Activated CD8-positive, alpha-beta memory T cell treated with anti-CD3 and anti-CD28 coated beads for 24 hours (primary cell): Measurements from ENCODE around the gene ZNF148.

ENCODE experiments used
- DNase-seq: peaks from one replicate; pipeline ENCODE4 v3.0.0-alpha.2; 2020

ZNF148 gene

DNA sequence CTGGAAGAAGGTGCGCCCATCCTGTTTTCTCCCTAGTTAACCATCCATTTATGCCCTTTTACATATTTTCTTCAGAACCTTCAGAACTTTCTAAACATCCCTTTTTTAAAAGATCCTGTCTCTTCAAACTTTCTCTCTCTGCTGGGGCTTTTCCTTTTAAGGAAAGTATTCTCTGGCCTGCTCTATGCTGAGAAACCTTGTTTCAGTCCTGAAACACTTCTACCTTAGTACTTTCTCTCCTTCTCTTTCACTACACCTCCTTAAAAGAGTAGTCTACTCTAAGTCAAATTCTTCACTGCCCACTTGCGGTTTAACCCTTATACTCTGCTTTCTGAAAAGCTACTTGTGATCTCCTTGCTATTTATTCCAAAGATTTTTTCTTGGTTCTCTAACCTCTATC is 97.0 kb downstream of the ZNF148 start:
- no peak for DNase-seq

DNA sequence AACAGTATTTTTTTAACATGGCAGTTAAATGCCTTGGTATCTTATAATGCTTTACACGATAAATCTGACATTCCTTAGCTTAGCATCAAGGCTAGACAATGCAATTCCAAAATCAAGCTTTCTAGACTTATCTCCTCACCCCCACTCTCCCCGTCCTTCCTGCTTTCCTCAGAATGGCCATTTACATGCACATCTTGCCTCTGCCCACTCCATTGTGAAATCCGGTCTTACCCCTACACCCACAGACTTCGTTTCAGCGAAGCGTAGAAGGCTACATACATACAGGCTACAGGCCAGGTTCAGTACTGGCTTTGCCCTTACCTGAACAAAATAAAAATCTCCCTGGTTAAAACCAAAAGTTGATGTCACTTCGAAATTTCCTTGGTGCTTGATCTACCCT is 104.0 kb downstream of the ZNF148 start:
- DNase-seq = no peak

- no peak for DNase-seq
Observed at GRCh38 chr3:125267460-125267859, 107.7 kb downstream of the ZNF148 start.

DNA sequence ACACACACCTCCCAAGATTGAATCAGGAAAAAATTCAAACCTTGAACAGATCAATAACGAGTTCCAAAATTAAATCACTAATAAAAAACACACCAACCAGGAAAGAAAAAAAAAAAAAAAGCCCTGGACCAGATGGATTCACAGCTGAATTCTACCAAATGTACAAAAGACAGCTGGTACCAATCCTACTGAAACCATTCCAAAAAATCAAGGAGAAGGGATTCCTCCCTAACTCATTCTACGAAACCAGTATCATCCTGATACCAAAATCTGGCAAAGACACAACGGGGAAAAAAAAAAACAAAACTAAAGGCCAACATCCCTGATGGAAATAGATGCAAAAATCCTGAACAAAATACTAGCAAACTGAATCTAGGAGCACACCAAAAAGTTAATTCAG is 108.2 kb downstream of the ZNF148 start:
- DNase-seq = no peak

DNA sequence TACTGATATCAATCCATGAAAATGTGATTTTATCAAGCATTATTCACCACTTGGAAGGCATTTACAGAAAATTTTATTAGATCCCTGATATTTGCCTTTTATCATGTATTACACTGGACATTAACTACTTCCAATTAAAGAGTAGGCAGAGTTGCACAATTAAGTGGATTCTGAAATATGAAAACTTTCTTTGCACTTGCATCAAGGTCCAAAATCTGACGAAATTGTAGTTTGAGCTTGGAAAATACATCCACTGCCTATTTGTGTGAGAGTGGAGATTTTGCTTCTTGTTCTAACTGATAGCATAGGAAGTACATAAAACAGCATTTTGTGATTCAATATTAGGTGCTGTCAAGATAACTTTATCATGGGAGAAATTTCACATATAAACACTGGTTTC is 113.0 kb downstream of the ZNF148 start:
- DNase-seq = no peak

- DNase-seq = no peak
Observed at GRCh38 chr3:125261031-125261430, 114.1 kb downstream of the ZNF148 start.

DNA sequence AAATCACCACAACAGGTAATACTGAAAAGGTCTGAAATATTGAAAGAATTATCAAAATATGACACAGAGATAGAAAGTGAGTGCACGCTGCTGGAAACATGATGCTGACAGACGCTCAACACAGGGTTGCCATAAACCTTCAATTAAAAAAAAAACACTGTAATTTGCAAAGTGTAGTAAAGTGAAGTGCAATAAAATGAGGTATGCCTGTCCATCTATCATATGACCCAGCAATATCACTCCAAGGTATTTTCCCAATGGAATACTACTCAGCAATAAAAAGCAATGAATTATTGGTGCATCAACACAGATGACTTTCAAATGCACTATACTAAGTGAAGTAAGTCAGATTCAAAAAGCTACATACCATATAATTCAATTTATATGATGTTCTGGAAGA is 115.0 kb downstream of the ZNF148 start:
- DNase-seq = no peak

DNA sequence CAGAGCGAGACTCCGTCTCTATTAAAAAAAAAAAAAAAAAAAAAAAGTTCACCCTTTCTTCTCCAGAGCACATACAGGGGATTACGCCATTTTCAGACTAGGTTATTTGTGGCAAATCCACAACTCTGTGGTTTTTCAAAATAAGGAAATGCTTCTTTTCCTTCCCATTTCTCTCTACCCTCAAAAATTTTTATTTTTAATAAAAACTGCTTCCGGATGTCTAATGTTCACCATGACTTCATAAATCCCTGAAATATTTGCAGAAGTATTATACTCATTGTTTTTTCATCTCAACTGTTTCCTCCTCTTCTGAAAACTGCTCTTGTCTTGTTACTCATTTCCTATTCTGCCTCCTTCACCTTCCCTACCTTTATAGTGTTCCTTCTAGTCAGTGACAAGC is 117.6 kb downstream of the ZNF148 start:
- no peak for DNase-seq

DNA sequence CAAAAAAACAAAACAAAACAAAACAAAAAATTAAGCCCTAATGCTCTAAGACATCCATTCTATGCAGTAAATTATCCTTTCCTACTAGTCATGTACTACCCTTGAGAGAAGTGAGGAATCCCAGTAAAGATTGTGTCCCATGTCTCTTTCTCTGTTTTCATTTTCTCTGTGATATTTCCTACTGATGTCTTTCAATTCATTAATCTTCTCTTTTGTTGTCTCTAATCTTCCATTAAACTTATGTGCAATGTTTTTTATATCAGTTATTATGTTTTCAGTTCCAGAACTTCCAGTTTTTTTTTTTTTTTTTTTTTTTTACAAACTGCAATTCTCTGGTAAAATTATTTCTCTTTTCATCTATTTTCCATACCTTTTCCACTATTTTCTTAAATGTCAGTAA is 118.5 kb downstream of the ZNF148 start:
- no peak for DNase-seq

DNA sequence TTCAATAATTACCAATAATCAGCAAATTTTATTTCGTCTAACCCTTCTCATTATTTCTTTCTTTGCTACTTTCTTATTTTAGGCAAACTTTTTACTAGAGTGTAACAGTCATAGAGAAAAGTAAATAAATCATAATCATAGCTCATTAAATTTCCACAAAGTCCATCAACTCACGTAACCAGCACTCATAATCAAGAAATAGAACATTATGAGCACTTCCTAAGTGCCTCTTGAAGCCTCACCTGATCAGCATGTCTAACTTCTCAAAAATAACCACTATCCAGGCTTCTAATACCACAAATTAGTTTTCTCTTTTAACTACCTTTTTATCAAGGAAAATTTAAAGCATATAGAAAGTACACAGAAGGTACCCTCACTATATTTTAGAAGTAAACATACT is 124.2 kb downstream of the ZNF148 start:
- DNase-seq = no peak

DNA sequence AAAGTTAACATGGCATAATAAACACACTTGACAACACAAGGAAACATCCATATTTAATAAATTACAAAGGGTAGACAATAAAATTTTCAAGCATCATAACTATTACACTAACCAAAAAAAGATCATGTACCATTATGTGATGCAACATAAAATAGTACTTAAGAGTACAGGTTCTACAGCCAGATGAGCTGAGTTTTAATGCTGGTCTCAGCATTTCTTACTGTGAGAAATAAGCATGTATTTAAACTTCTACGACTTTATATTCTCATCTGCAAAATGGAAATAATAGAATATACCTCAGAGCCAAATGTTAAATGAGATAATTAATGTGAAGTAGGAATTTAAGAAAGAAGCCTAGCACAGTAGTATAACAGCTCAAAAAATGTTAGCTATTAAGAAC is 128.9 kb downstream of the ZNF148 start:
- no peak for DNase-seq

DNA sequence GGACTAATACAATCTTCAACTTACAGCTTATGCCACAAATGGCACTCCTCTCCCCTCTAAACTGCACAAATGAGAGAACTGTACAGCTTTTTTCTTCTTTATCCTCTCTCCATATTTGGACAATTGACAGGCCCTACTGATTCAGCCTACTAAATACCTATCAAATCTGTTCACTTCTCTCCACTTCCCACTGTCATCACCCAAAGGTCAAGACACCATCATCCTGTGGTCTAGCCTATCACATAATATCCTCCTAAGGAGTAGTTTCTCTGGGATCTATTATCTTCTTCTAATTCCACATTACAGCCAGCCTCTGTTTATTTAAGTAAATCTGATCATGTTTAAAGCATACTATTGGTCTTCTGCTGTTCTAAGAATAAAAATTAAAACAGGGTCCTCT is 129.6 kb downstream of the ZNF148 start:
- no peak for DNase-seq

GRCh38 chr3:125240496-125240895 is 134.6 kb downstream of the ZNF148 start:
- no peak for DNase-seq

GRCh38 chr3:125239266-125239665 is 135.9 kb downstream of the ZNF148 start:
- DNase-seq = no peak

- no peak for DNase-seq
Observed at GRCh38 chr3:125238759-125239158, 136.4 kb downstream of the ZNF148 start.

DNA sequence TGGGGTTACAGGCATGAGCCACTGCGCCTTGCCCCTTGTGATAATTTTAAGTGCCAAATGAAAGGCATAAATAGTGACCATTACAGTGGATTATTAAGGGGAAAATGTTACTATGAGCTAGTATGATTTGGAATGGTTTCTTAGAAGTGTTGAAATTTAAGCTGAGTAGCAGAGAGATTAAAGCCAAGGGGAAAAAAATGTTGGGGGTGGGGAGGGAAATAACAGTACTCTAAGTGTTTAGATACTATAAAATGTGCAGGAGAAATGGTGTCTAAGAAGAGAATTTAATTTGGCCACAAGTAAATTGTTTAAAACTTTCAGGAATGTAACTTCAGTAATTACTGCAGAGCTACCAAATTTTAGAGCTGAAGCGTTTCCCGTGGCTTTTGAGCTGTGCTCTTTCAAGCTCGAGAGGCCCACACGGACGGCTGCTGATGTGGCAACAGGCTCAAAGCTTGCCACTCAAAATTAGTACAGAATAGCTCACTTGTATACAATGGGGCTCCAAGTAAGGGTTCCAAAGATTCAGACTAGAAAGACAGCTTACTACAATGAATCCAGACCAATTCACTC is 138.7 kb downstream of the ZNF148 start:
- DNase-seq = no peak

GRCh38 chr3:125234831-125235230 is 140.3 kb downstream of the ZNF148 start:
- no peak for DNase-seq

DNA sequence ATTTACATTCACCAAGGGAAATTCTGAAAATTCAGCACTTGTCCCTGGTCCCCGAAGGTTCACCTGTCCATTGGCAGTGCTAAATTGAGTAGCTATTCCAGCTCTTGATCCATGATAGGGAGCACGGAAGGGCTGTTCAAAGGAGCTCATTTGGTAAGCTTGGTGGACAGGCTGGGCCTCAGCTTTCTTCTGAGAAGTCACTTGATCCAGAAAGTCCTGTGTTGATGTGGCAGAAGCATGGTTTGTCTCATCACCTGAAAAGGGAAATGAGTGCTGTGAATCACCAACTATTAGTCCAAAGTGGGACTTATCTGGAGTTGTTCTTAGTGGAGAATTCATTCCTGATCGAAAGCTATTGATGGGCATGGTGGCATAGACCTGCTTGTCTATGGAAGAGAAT is 142.7 kb downstream of the ZNF148 start:
- DNase-seq = no peak

- no peak for DNase-seq
Observed at GRCh38 chr3:125231895-125232294, 143.2 kb downstream of the ZNF148 start.

GRCh38 chr3:125229707-125230106 is 145.4 kb downstream of the ZNF148 start:
- DNase-seq = no peak

DNA sequence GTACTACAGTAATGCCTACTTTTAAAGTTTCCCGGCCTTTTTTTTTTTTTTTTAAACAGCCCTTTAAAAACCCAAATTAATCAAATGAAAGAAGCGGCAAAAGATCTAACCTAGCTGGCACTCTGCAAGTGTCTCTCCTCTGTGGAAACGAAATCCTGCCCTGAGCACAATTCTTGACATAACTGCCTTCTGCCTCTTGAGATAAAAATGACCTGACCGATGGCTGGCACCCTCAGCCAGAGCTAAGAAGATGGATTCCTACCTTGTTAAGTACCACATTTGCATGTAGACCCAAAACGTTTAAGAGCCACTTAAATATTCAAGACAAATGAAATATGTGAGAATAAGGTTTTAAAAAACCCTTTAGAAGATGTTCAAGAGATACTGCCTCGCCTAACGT is 146.0 kb downstream of the ZNF148 start:
- DNase-seq = no peak

DNA sequence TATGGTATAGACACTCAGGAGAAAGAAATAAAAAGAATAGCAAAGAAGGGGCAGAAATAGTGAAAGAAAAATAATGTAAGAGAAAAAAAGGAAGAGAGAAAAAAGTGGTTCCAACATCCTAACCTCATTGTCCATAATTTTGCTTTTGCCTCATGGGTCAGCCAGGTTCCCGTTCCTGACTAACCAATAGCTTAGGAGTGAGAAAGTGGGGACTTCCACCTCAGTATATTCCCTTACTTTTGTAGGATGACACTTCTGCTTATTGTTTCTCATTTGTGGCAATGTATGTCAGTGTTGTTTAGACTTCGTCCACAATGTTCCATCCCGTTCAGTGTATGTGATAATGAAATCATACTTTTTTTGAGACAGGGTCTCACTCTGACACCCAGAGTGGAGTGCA is 153.3 kb downstream of the ZNF148 start:
- no peak for DNase-seq

- no peak for DNase-seq
Observed at GRCh38 chr3:125220727-125221429, 154.2 kb downstream of the ZNF148 start.

DNA sequence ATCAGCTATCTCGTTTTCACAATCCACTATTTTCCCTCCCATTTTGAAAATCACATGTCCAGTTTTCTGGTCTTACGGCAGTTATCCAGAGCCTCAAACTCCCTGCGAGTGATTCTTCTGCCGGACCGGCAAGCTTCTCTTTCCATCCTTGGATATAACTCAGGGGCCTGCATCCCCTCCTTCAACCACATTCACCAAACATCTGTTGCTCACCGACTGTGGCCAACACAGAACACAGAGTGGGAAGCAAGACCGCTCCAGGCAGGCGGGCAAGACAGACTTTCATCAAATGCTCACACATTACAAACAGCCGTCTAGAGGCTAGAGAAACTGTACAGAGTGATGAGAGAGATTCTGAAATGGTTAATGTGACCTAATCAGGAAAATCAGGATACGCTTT is 154.9 kb downstream of the ZNF148 start:
- DNase-seq = no peak

GRCh38 chr3:125219261-125219701 is 155.8 kb downstream of the ZNF148 start:
- no peak for DNase-seq
